ENCODE data around the gene ZNF683.

The ZNF683 gene

DNA sequence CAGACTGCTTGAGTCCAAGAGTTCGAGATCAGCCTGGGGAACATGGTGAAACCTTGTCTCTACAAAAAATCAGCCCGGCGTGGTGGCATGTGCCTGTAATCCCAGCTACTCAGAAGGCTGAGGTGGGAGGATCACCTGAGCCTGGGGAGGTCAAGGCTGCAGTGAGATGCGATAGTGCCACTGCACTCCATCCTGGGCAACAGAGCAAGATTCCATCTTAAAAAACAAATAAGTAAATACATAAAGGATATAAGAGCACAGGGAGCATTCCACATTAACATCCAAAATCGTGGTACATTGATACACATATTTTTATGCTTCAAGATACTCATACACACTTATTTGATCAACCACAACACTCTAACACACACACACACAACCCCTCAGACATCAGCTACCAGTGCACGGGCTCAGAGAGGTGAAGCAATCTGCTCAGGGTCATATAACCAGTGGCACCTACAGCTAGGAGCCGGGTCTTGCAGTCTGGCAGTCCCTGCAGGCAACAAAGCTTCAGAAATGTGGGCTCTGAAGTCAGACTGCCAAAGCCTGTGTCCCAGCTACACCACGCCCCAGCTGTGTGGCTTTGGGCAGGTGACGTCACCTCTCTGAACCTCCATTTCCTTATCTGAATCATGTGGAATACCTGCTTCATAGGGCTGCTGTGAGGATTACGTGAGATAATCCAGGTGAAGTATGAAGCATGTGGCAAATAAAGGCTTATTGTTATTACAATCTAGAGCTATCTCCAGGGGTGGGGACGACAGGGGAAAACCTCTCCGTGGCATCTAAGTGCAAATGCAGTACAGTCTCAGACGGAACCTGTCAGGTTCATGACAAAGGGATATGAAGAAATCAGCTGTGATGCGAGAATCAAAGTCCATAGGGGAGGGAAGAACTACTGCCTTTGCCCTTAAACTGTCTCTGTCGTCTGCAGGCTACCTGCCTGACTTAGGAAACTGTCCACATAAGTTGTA is 13.9 kb downstream of the ZNF683 start:
- no peak for DNase-seq (ENCODE audit: low read depth, low spot score)

GRCh38 chr1:26357121-26357602 is 15.4 kb downstream of the ZNF683 start:
- no peak for DNase-seq (ENCODE audit: low read depth, low spot score)

DNA sequence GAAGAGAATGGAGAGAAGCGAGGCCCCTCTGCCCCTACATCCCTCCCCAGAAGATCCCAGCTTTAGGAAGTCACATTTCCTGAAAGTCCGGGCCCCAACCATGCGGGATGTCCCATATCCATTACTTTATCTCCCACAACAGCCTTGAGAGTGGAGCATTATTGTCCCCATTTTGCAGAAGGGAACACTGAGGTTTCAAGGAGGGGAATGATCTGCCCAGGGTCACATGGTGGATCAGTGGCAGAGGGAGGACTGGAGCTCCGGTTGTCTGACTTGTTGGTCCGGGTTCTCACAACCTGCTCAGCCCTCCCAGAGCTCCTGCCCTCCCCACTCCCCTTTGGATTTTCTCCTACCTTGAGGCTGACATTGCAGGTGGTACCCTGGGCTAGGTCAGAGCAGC is 16.4 kb downstream of the ZNF683 start:
- no peak for DNase-seq (ENCODE audit: low read depth, low spot score)

DNA sequence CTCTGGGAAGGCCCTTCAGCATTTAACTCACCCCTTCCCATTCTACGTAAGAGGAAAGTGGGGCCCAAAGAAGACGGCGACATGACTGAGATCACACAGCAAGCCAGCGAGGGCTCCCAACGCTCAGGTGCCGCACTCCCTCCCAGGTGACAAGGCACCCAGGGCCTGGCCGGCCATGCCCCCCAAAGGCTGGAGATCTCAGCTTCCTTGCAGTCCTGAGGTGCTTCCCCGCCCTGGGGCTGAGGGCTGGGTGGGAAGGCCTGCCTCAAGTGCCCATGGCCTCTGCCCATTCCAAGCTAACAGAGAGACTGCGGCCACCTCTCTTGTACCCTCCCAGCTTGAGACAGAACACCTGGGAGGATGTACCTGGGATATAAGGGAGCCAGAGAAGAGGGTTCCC is 17.6 kb downstream of the ZNF683 start:
- no peak for DNase-seq (ENCODE audit: low read depth, low spot score)

GRCh38 chr1:26353976-26354820 is 18.4 kb downstream of the ZNF683 start, which contains the start of gene CRYBG2:
TSS of gene CRYBG2 (minus strand) at chr1:26354130. CDS start at chr1:26346657, 7,473 bp downstream.
- DNase-seq (ENCODE audit: low read depth, low spot score): no peak

DNA sequence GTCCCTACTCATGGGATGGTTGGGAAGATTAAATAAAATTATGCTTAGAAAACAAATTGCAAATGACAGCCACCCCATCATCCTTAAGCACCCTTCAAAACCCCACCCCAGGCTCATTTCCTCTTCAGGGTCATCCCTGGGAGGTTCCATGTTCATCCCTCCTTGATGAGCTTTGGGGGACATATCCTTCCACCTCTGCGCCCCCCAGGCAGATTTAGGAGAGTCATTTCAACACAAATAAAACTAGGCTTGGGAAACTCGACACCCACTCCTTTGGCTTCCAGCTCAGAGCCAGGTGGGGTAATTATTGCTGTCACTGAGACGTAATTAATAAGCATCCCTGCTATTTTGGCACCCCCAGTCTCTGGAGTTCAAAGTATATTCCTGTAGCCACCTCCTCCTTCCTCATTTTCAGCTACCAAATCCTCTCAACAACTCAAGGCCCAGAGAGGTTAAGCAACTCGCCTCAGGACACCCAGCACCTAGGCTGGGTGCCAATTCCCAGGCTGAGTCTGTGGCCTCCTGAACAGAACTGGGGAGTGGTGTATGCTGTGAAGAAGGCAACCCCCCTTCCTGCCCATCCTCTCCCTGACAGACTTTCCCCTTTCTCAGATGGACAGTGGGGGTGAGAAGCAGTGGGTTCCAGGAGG is 19.2 kb downstream of the ZNF683 start:
- DNase-seq (ENCODE audit: low read depth, low spot score): no peak

DNA sequence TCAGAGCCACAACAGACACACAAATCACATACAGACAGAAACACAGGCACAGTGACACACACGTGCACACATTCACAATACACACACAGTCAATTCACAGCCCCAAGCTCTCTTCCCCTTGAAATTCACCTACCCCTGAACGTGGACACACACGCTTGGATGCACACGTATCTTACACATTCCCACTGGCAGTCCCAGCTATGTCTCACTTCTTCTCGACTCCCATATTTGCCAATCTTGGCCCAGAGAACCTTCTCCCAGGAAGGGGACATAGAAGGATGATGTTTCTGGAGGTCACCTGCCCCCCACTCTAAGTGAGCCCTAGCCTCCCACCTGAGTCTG is 20.2 kb downstream of the ZNF683 start:
- no peak for DNase-seq (ENCODE audit: low read depth, low spot score)

- DNase-seq (ENCODE audit: low read depth, low spot score): no peak
Observed at GRCh38 chr1:26351590-26352337, 20.8 kb downstream of the ZNF683 start.

GRCh38 chr1:26350701-26351589 is 21.6 kb downstream of the ZNF683 start:
- no peak for DNase-seq (ENCODE audit: low read depth, low spot score)

GRCh38 chr1:26350343-26350700 is 22.2 kb downstream of the ZNF683 start:
- no peak for DNase-seq (ENCODE audit: low read depth, low spot score)

DNA sequence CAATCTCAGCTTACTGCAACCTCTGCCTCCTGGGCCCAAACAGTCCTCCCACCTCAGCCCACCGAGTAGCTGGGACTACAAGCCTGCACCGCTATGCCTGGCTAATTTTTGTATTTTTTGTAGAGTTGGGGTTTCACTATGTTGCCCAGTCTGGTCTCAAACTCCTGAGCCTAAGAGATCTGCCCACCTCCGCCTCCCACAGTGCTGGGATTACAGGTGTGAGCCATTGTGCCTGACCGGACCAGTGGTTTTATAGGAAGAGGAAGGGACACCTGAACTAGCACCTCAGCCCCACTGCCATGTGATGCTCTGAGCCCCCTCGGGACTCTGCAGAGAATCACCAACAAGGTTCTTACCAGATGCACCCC is 22.7 kb downstream of the ZNF683 start:
- DNase-seq (ENCODE audit: low read depth, low spot score): no peak

DNA sequence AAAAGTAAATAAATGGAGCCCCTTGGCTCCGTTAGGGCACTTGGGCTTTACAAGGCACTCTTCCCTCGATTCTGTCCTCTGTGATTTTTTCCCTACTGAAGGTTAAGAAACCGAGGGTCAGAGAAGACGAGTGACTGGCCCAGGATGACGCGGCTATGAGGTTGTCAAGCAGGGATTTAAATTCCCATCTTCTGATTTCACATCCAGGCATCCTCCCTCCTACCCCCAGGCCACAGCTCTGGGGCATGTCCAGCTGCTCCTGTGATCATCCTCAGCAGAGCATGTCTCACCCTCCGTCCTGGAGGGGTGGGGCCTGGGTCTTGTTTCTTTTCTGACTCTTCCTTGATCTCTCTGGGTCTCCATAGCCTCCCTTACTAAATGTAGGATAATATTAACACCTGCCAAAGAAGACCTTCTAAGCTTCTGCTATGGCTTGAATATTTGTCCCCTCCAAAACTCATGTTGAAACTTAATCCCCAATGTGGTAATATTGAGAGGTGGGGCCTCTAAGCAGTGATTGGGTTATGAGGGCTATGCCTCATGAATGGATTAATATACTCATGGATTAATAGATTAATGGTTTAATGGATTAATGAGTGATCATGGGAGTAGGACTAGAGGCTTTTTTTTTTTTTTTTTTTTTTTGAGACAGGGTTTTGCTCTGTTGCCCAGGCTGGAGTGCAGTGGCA is 23.2 kb downstream of the ZNF683 start:
- no peak for DNase-seq (ENCODE audit: low read depth, low spot score)

DNA sequence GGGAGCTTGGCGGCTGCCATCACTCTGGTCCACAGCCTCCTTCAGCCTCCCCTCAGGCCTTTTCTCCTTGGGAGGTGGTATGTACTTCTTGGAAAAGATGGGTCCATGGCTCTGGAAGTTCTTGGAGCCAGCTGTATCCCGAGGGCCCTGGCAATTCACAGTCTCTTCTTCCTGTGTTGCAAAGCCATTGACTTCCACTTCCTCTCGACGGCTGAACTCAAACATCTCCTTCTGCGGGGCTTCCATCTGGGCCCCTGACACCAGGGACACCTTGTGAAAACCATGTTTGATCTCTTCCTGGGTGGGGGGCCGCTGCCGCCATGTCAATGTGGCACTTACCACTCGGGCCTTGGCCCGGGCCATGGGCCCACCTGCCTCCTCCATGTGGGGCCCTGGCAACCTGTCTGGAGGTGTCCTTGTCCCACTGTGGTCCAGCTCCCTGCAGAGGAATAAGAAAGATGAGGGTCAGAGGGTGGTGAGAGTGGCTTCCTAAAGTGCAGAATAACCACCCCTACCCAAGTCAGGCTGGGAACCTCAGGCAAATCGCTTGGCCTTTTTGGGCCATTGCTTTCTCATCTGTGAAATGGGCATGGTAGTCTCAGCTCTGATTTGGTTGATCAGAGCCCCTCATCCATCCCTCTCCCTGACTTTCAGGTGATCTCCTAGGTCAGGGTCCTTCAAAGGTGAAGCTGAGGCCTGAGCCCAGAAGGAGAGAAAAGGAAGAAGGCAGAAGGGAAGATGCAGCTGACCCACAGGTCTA is 26.1 kb downstream of the ZNF683 start:
- no peak for DNase-seq (ENCODE audit: low read depth, low spot score)

DNA sequence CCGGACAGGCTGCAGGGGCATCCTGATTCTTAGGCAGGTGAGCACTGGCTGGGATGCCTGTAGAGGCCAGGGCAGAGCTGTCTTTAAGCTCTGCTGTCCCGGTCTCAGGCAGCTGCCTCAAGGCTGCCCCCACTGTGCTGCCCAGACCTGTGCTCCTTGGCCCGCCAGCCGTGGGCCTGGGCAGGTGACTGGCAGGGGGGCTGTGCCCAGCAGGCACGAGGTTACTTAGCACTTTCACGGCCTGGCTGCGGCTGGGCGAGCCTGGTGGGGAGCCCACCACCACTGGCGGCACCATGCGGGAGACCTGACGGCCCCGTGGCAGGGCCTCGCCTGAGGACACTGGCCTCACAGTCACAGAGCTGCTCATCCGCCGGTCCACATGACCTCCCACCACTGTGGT is 26.8 kb downstream of the ZNF683 start:
- DNase-seq (ENCODE audit: low read depth, low spot score): no peak

GRCh38 chr1:26344147-26344920 is 28.2 kb downstream of the ZNF683 start:
- no peak for DNase-seq (ENCODE audit: low read depth, low spot score)

- DNase-seq (ENCODE audit: low read depth, low spot score): no peak
Observed at GRCh38 chr1:26340047-26340481, 32.5 kb downstream of the ZNF683 start.

GRCh38 chr1:26338670-26339069 is 33.9 kb downstream of the ZNF683 start:
- no peak for DNase-seq (ENCODE audit: low read depth, low spot score)

DNA sequence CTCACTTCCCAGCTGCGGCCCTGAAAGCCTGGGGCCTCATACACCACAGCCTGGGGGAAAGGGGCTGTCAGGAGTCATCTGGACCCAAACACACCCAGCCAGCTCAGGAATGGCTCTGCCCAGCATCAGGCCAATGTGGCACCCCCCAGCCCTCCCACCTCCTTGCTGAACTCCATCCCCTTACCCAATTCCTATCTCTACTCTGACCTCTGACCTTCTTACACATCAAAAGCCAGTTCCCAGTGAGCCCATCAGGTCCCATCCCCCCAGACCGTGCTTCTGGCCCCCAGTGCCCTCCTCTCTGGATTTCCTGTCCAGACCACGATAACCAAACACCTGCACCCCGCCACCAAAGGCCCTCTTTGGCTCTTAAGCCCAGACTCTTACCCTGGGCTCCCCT is 34.9 kb downstream of the ZNF683 start:
- DNase-seq (ENCODE audit: low read depth, low spot score): no peak

All from activated naive CD8-positive, alpha-beta T cell treated with anti-CD3 and anti-CD28 coated beads, Interleukin-2, amount 50 U/mL, for 16 hours (primary cell).